Prostate gland (tissue), 2 donors: Measurements from ENCODE around the gene ITGA11. TPM values are rescaled to one million over a fixed set of nuclear protein-coding genes. Genes with fewer than 3 reads are reported as not detected.

ENCODE experiments used
- DNase-seq: peaks from one replicate; pipeline ENCODE4 v3.0.0-alpha.2; 2019; ENCODE audit warnings: low spot score
- H3K27ac ChIP-seq, 2 donors: fragments of 200-600 bp; sonication (generic); 2 replicates each; pipeline ENCODE4 v1.5.1; 2017 to 2019
- H3K27me3 ChIP-seq: fragments of 200-600 bp; sonication (generic); replicated peaks from 2 replicates; pipeline ENCODE4 v1.5.1; 2019; ENCODE audit not compliant: insufficient read depth
- H3K36me3 ChIP-seq, 2 donors: fragments of 200-600 bp; sonication (generic); 1 replicate in 1 of 2; 2 replicates in 1 of 2; pipeline versions ENCODE4 v1.5.1 to v1.8.1; 2017 to 2019
- H3K4me1 ChIP-seq: fragments of 200-600 bp; sonication (generic); replicated peaks from 2 replicates; pipeline ENCODE4 v1.5.1; 2019
- H3K4me3 ChIP-seq, 2 donors: fragments of 200-600 bp; sonication (generic); 2 replicates each; pipeline ENCODE4 v1.5.1; 2017 to 2019
- H3K9me3 ChIP-seq: fragments of 200-600 bp; sonication (generic); 2 replicates; pipeline ENCODE4 v1.5.1; 2017
- POLR2A ChIP-seq: fragments of 450-650 bp; IDR thresholded peaks from one replicate; pipeline ENCODE4 v1.6.1; 2016; ENCODE audit warnings: antibody characterized with exemption, mild to moderate bottlenecking
- POLR2AphosphoS5 ChIP-seq: sonication (generic); formaldehyde crosslinking; IDR thresholded peaks from one replicate; pipeline ENCODE4 v1.6.1; 2017; ENCODE audit warnings: antibody characterized with exemption
- WGBS: methylation state at CpG from one replicate; pipeline ENCODE4 v1.1.5; 2018; 5-methylcytosine and 5-hydroxymethylcytosine counted together
- intact Hi-C: fragments of 100-400 bp; cut with DNase I; formaldehyde crosslinking; loops from one replicate; pipeline ENCODE4 v1.14.2; 2022
- total RNA-seq, 2 donors: library from RNA; depleted of rRNA; stranded (reverse); fragments of >200 nt; gene quantifications; one replicate each; pipeline ENCODE4 v1.1.0, GENCODE V29; 2016
- TF ChIP-seq, protein P1 (sequence below), 4 experiments: fragments of 200-600 bp in 2 of 4; fragments of 450-650 bp in 2 of 4; sonication (generic) in 2 of 4; IDR thresholded peaks; 1 replicate in 3 of 4; 2 replicates in 1 of 4; pipeline ENCODE4 v1.5.1; 2016 to 2019; ENCODE audit warnings: antibody characterized with exemption in 4 of 4, mild to moderate bottlenecking in 2 of 4, moderate library complexity in 2 of 4

ITGA11 gene
- total RNA-seq, 2 donors from 2014 or later: 2.0 to 11.0 TPM

DNA sequence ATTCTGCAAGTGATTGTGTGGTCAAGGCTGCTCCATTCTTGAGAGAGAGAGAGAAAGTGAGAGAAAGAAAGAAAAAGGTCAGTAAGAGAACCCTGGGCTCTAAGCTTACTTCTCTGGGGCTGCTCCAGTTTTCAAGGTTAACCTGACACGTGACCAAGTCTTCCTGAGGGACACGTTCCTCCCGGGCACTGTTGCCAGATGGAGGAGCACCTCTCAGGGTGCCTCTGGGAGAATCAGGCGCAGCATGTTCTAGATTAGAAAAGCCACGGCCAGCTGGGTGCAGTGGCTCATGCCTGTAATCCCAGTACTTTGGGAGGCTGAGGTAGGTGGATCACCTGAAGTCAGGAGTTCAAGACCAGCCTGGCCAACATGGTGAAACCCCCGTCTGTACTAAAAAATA lies 60.8 kb downstream of the ITGA11 start:
- DNase-seq: no peak
- no peaks in the 10 kb centered on the region for H3K36me3 ChIP-seq
- no peaks in the 10 kb centered on the region for H3K4me1 ChIP-seq
- no peak for TF ChIP-seq POLR2A
- TF ChIP-seq, protein P1, sequence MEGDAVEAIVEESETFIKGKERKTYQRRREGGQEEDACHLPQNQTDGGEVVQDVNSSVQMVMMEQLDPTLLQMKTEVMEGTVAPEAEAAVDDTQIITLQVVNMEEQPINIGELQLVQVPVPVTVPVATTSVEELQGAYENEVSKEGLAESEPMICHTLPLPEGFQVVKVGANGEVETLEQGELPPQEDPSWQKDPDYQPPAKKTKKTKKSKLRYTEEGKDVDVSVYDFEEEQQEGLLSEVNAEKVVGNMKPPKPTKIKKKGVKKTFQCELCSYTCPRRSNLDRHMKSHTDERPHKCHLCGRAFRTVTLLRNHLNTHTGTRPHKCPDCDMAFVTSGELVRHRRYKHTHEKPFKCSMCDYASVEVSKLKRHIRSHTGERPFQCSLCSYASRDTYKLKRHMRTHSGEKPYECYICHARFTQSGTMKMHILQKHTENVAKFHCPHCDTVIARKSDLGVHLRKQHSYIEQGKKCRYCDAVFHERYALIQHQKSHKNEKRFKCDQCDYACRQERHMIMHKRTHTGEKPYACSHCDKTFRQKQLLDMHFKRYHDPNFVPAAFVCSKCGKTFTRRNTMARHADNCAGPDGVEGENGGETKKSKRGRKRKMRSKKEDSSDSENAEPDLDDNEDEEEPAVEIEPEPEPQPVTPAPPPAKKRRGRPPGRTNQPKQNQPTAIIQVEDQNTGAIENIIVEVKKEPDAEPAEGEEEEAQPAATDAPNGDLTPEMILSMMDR (IDR thresholded peaks at IDR 0.05): no peak
- no peak for TF ChIP-seq POLR2AphosphoS5
- WGBS: 68% methylated on average over 6 of the region's 6 CpGs
- H3K9me3 ChIP-seq: no peaks in the 10 kb centered on the region
- no peak overlapping the region for H3K4me3 ChIP-seq
- no peaks in the 10 kb centered on the region for H3K27me3 ChIP-seq
- H3K27ac ChIP-seq: no peak overlapping the region
- intact Hi-C loops: no loop called here

DNA sequence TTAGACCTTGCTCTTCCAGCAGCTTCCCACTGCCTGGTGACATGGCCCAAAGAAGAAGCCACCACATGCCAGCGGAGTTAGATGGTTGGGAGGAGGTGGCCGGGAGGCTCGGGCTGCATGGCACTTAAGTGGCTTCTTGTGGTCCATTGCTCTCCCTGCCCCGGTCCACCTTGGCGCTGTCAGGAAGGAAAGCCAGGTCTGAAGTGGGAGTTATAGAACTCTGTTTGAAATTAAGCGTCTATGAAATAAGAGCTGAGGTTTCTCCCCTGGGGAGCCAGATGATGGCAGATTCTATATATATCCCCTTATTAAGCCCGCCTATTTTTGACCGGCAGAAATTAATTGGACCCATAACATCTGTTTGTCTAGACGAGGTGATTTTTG lies 61.2 kb downstream of the ITGA11 start:
- no peak for DNase-seq
- Histone ChIP-seq H3K4me3 (no peak overlapping the region), H3K27ac (no peak overlapping the region), H3K9me3 (no peaks in the 10 kb centered on the region), H3K4me1 (no peaks in the 10 kb centered on the region), H3K27me3 (no peaks in the 10 kb centered on the region), H3K36me3 (no peaks in the 10 kb centered on the region)
- 81% methylated on average over 9 of the region's 9 CpGs for WGBS
- intact Hi-C loops: no loop called here
- TF ChIP-seq POLR2A: no peak
- TF ChIP-seq POLR2AphosphoS5: no peak
- TF ChIP-seq, protein P1 (IDR thresholded peaks at IDR 0.05): no peak

DNA sequence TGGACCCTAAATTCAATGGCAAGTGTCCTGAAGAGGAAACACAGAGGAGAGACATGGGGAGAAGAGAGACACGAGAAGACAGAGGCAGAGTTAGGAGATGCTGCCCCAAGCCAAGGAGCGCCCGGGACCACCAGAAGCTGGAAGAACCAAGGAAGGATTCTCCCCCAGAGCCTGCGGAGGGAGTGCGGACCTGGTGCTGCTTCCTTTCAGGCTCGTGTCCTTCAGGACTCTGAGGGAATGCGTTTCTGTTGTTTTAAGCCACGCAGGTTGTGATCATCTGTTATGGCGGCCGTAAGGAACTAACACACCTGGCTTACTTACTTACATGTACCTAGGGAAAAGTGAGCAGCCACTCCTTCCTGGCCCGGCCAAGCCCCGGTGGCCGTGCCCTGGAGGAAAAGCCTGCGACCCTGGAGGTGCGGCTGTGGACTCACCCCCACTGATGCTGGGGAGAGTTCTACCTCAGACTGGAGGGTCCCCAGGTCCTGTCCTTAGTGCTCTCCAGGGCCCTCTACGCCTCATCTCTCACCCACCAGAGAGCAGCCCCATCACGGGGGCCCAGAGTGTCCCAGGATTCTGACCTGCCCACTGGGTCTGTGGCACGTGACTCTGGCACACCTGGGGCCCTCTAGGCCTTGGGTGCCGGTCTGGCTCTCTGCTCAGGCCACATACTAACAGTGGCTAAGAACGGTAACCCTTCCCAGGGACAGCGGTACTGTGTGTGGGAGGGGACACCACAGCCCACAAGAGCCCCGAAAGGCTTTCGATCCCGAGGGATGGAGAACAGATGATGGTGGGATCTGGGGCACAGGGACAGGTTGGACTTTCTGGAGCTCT lies 61.8 kb downstream of the ITGA11 start:
- intact Hi-C loops: no loop called here
- Histone ChIP-seq H3K27me3 (no peaks in the 10 kb centered on the region), H3K27ac (no peak overlapping the region), H3K4me1 (no peaks in the 10 kb centered on the region), H3K36me3 (no peaks in the 10 kb centered on the region), H3K4me3 (no peak overlapping the region), H3K9me3 (no peaks in the 10 kb centered on the region)
- DNase-seq: no peak
- TF ChIP-seq POLR2A: no peak
- no peak for TF ChIP-seq POLR2AphosphoS5
- TF ChIP-seq, protein P1 (IDR thresholded peaks at IDR 0.05): no peak
- 95% methylated on average over 24 of the region's 24 CpGs for WGBS

DNA sequence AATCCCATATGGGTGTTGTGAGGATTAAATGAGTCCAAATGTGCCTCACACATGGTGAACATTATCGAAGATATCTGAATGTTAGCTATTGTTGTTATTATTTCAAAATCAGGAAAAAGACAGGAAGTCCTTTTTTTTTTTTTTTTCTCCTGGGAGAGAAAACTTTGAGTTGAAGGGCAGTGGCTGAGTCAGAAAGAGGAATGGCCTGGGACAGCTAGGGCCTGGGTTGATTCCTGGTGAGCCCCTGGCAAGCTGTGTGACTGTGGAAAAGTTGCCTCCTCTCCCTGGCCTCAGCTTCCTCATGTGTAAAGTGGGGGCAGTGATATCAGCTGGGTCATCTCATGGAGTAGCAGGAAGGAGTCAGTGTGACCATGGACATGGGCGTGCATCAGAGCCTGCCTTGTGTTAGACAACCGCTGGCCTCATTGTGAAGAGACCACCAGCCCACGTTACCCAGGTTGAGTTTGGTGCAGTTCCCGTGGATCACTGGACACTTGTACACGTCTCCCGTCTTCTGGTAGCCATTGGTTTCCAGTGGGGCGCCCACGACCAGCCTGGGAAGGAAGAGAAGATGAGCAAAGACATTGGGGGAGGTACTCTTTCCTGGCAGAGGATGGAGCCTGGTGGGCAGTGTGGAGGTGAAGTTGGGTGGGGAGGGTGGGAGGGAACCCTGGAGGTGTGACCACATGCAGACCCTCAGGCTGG lies 63.1 kb downstream of the ITGA11 start:
- Histone ChIP-seq H3K36me3 (no peaks in the 10 kb centered on the region), H3K27me3 (no peaks in the 10 kb centered on the region), H3K9me3 (no peaks in the 10 kb centered on the region), H3K4me3 (no peak overlapping the region), H3K4me1 (no peaks in the 10 kb centered on the region), H3K27ac (no peak overlapping the region)
- 89% methylated on average over 9 of the region's 9 CpGs for WGBS
- no peak for DNase-seq
- TF ChIP-seq POLR2AphosphoS5: no peak
- TF ChIP-seq POLR2A: no peak
- TF ChIP-seq, protein P1 (IDR thresholded peaks at IDR 0.05): no peak
- intact Hi-C loops: no loop called here
